ENCODE results near the gene NPTXR.
"Not testable (repeated sequence)": the region's sequence is repeated elsewhere in the genome, so short reads cannot be mapped to it uniquely, and the experiment has no call there.

The NPTXR gene

DNA sequence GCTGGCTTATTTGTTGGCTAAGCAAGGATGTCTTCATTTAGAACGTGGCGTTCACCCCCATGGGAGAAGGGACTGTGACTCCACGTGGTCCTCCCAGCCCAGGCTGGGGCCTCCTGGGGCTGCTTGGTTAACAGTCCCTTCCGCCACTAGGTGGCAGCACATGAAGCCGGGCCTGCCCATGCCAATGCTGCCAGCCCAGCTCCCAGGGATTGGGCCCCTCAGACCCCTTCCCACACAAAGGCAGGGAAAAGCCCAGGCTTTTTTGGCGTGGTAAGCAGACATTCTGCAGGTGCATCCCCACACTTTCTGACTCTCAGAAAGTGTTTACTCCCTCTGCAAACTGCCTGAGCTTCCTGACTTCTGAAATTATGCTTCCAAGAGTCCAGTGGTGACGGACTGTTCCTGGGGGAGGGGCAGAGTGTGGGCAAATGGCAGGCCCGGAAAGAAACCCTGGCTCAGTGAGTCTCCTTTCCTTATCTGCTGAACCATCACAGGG lies 25.1 kb upstream of the NPTXR start:
- ATAC-seq (peak; percentile 59), DNase-seq (peak; percentile 95)

DNA sequence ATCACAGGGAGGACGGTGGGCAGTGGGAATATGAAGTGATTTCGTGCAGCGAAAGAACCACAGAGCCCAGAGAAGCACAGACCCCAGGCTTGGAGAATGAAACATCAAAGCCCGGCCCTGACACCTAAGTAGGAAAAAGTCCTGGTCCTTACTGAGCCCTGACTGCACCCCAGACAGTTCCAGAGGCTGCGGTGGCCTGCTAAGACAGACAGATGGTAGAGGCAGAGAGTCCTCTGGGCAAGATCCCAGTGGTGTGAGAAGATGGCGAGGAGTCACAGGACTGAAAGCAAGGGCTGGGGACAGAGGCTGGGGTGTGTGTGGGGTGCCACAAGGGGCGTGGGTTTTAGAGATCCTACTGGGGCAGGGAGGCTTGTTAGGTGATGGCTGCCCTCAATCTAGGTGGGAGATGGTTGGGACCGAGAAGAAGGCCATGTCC lies 24.5 kb upstream of the NPTXR start:
- DNase-seq: no peak
- no peak for ATAC-seq

DNA sequence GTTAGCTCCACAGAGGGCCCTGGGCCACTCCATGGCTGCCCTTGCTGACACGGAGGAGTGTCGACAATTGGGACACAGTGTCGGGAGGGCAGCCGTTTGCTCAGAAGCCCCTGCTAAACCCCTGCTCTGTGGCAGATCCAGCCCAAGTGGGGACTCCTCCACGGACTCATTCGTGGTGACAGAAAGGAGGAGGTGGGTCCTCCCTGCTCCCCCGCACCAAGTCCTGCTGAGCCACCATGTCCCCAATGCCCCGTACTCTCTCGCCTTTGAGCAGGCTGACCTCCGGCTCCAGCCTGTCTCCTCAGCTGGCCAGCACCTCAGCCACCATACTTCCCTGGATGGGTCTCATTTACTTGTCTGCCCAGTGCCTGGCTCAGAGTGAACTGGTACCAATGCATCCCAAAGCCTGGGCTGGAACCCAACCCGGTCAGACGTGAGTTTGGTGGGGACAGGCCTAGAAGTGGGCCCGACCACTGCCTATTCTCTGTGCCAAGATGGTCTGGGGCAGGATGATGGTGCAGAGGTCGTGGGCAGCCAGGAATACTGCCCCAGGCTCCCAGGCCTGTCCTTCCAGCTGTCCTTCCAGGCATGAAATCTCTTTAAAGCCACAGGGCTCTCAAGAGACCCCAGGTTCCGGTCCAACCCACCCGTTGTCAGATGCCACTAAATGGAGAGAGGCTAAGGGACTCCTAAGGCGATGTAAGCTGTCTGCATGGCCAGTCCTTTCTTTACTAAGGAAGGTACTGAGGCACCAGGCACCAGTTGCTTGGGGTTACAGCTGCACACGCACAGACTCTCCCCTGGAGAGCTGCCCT lies 23.9 kb upstream of the NPTXR start:
- DNase-seq (no peak), ATAC-seq (no peak)

DNA sequence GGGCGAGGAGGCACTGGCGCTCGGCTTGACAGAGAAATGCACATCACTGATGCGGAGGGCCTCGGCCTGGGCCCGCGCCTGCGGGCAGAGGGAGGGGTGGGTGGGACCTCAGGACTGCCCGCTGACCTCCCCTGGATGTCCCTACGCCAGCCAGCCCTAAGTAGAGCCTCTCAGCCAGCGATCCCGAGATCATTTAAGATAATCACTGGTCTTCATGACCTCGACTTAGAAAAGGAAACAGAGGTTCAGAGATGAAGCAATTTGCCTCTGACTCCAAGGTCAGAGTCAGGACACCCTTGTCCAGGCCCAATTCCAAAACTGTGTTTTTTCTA lies 23.3 kb upstream of the NPTXR start:
- ATAC-seq: no peak
- DNase-seq: no peak

DNA sequence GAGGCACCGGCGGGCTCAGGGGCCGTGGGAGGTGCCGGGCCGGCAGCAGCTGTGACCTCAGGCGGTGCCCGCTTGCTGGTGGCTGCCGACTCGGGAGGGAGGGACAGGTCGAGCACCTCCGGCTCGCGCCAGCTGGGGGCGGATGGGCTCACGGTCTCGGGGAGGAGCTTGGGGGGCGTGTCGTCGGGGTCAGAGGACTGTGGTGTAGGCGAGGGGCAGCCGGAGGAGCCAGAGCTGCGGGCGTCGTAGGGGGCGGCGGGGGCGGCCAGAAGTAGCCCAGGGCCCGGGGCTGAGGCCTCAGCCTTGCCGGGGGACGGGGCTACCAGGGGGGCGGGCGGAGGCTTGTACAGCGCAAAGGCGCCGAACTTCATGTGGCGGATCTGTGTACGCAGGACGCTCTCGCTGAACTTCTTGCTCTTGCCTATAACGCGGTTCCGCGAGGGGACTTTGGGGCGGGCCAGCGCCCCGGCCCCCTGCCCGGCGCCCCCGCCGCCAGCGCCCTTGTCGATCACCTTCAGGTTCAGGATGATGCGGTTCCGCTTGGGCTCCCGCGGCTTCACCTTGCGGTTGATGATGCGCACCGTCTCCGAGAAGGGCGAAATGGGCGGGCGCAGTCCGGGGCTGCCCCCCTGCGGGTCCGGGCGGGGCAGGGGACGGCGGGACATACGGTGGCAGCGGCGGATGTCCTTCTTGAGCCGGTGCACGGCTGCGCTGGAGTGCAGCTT lies 22.7 kb upstream of the NPTXR start:
- no peak for DNase-seq
- ATAC-seq: no peak

DNA sequence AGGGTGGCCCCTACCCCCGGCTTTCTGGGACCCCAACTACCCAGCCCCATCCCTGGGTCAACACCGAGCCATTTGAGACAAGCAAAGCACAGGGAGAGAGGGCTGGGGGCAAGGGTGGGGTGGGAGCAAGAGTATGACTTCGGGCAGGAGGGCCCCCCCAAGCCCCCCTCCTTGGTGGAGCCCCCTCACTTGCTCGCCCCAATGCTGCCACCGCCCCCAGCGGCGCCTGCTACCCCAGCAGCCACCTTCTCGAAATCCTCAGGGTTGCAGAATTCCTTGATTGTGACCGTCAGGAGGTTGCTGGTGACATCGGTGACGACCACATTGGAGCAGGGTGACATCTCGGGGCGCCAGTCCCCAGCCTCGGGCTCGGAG lies 22.2 kb upstream of the NPTXR start:
- no peak for DNase-seq
- ATAC-seq: no peak

DNA sequence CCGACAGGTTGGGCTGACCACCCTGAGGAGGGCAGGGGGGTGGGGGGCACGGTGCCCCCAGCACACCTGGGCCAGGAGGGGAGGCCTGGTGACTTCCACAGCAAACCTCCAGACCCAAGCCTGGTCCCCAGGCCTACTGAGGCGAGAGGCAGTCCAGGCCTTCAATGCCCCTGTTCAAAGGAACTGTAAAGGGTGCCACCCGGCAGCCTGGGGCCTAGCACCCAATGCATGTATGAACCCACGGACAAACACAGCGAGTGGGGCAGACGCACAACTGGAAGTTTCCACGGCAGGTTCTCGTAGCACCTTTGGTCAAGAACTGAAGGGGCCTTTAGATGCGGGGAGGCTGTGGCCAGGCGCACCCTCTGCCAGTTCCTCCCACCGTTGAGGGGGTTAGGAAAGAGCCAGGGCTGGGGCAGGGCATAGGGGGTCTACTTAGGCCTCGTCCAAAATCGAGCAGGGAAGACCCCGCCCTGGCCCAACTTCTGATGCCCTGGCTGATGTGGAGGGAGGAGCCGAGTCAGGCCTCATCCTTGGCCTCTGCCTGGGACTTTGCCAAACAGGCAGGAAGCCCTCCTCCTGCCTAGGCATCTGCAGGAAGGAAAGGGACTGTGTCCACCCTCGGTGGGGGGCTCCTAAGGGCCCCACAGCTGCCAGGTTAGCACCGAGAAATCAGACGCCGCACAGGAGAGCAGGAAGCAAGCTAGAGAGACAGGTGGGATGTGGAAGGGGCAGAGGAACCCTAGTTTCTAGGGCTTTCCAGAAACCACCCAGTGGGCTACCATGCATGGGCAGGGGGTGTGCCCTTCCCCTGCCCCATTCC lies 21.6 kb upstream of the NPTXR start:
- ATAC-seq (no peak), DNase-seq (no peak)

DNA sequence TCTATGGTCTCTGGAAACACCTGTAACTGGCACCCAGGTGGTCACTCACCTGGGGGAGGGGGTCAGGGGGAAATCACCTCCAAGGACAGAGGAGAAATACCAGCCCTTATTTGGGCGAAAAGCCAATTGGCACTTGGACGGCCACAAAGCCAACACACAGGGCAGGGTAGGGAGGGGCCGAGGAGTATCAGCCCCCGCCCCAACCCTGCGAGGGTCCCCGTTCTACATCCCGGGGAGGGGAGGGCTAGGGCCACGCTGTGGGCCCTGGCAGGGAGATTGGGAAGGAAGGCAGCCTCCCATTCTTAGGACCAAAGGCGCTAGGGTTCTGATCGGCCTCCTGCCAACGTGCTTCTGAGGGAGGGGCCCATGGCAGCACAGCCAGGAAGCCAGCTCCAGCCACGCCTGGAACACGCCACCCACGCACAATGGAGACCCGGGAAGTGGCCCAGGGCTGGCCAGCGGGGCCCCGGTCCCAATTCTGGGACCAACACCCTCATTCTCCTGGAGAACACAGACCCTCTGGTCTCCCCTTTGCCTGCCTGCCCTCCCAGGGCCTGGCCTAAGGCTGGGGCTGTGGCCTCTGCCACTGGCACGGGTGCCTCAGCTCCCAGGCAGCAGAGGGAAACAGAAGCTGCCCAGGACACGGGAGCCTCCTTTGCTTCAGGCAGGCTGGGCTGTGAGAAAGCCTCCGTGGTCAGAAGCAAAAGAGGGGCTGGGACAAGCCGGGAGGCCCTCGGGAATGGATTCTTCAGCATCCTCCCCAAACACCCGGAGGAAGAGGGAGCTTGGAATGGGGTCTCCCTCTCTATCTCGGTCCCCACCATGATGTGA lies 20.7 kb upstream of the NPTXR start:
- no peak for ATAC-seq

DNA sequence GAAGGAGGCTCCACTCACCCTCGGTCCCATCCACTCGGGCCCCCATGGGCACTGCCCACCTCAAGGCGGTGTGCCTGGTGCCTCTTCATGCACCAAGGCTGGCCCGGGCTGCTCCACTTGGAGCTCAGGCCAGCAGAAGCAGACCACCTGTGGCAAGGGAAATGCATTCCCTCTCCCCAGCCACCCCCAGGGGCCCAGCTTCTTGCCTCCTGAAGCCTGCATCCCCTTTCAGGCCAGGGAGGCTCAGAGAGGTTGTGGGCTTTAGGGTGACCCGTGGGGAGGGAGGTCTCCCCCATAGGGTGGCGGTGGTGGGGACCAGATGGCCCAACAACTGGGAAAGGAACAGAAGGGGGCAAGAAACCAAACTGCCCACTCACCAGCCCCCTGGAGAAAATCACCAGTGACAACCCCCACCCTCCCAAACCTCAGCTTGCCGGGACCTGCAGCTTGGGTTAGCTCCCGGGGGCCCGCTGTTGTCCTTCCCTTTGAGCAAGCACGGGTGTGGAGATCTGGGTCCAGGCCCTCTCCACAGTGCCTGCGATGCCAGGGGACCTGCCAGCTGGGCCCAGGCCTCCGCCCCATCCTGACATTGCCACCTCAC lies 19.8 kb upstream of the NPTXR start:
- DNase-seq: no peak

More for the DNA sequence above, 20.7 kb upstream of the NPTXR start:
- DNase-seq: no peak

DNA sequence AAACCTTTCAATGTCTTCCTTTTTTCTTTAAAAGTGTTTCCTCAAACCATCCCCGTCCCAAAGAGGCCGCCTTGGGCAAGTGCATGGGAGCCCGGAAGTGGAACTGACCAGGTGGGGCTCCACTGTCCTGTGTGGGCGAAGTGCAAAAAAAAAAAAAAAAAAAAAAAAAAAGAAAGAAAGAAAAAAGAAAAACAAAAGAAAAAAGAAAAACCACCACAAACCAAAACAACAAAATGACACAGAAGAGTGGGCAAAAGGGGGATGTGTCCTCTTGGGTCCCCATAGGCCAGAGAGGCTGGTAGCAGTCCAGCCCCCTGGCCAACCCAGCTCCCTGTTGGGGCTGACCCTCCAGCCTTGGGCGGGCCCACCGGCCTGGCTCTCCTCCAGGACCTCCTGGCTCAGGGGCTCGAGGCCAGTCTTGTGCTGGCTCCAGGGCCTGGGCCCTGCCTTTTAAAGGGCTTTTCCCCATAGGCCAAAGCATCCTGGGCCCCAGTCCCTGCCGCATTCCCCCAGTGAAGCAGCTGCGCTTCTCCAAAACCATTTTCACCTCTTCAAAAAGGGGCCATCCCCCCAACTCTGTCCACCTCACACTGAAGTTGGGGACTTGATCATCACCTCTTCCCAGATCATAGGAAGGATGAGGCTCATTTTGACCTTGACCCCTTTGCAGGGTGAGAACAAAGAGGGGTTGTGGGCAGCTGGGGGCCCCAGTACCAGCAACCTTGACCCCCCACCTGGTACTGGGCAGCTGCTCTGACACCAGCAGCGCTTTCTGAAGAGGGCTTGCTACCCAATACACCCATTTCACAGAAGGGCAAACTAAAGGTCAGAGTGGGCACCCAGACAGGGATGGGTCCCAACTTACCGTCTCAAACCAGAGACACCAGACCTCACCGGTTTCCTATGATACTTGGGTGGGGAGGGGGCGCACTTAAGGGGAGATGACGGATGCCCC lies 18.8 kb upstream of the NPTXR start:
- ATAC-seq (peak; percentile 7), DNase-seq (no peak)

More for the DNA sequence above, 19.8 kb upstream of the NPTXR start:
- ATAC-seq: no peak

DNA sequence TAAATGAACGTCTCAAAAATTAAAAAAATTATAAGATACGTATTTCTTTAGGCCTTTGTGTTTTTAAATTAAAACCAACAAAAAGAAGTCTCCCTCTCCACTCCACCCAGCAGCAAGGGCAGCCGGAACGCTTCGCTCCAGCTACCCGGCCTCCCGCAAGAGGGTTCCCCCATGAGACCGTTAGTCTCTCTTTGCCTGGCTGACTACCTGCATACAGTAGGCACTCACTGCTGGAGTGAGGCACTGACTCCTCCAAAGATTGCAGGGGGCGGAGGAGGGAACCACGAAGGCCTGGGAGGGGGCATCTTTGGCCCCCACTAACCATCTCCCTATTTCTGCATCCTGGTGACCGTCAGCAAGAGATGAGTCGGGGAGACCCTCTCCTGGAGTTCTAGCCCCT lies 18.1 kb upstream of the NPTXR start:
- DNase-seq (no peak), ATAC-seq (no peak)

DNA sequence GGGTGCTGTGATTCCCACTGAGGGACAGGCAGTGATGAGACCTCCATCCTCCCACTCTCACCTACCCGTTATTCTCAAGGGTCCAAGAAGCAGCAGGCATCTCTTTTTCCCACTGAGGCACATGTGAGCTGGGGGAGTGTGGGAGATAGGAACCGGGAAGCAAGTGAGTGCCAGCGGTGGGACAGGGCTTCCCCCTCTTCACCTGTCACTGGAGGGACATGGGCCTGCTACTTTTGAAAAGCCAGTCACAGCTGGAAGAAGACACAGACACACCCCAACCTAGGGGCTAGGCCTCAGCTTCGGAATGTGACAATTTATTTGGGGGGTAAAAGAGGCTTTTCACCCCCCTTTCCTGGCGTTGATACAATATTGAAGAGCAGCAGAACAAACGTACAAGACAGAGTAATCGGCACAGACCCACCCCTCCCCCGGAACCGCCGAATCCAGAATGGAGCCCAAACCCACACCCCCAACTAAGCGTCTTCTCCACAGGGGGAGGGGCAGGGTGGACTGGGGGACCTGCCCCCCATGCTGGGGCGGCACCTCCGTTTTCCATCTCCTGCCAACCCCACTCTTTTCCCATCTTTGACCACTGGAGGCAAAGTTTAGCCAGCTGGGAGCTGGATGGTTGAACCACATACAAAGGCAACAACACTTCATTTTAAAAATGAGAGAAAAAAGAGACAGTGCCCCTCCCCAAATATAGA lies 17.5 kb upstream of the NPTXR start:
- DNase-seq (no peak), ATAC-seq (peak; percentile 1)

DNA sequence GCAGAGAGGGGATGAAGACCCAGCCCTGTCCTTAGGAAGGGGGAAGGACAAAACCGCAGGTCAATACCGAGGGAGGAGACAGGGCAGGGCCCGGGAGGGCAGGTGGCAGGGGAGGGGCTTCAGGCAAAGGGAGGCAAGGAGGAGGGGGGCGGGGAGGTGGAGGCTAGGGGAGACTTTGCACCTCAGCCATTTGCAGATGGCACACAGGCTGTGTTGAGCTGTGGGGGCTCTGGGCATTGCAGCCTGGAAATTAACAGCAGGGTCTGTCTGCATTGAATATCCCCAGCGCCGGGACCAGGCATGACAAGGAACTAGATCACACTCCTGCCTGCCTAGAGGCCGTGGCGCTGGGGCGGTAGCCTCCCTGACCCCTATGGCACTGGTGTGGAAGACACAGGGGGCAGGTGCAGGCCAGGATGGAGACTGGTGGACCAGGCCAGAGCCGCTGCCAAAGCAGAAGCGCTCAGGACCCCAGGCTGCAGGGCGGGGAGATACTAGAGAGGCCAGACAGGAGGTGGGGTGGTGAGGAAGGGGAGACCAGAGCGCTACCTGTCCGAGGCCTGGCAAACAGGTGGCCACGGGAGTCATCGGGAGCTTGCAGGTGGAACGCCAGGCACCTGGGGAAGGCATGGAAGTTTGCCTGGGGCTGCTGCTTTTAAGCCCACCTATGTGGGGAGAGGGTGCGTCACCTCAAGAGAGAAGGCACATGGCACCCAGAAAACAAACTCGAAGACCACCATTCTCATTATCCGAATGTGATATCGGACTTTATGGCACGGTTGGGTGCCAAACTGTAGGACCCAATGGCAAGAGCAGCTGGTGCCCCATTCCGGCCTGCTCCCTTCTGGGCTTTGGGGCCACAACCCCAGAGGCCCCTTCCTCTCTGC lies 16.7 kb upstream of the NPTXR start:
- ATAC-seq (peak; percentile 14), DNase-seq (no peak)

DNA sequence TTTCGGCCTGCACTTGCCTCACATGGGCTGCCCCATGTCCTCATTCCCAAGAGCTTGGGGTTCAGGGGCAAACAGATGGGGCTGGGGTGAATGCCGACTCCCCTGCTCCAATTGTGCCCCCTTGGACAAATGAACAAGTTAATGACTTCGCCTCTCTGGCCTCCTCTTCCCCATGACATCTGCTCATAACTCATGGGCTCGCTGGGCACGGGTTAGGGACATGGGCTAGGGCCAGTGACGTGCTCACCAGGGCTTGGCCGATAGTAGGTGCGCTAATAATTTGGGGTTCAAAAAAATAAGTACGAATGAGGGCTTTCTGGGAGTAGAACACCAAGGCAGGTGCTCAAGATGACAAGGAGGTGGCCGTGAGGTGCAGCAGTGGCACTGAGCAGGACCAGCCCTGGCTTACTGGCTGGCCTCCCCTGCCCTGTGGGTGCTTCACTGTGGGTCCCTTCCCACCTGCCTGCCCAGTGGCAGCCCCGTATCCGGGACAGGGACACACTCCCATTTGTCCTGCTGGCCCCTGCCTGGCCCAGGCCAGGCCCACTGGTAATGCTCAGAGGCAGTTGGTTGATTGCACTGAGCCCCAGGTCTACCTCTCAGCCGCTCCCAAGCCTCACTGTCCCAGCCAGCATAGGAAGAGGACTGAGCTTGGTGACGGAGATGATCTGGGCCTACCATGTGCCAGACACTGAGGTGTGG lies 15.9 kb upstream of the NPTXR start:
- ATAC-seq (no peak), DNase-seq (no peak)

DNA sequence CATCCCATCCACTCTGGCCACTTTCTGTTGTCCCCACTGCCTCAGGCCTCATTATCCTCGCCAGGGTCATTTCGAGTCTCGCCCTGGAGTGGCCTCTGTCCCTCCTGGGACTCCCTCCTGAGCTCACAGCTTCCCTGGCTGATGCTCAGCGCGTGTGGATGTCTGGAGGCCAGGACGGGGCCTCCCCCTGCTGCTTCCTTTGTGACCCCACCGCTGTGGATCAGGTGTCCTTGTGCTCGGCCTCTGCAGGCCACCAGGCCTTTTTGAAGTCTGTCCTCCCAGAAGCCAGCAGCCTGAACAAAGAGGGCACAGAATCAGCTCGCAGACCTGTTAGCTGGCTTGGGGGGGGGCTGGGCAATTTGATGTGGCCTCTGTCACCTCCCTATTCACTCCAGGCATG lies 14.7 kb upstream of the NPTXR start:
- ATAC-seq (no peak), DNase-seq (no peak)

DNA sequence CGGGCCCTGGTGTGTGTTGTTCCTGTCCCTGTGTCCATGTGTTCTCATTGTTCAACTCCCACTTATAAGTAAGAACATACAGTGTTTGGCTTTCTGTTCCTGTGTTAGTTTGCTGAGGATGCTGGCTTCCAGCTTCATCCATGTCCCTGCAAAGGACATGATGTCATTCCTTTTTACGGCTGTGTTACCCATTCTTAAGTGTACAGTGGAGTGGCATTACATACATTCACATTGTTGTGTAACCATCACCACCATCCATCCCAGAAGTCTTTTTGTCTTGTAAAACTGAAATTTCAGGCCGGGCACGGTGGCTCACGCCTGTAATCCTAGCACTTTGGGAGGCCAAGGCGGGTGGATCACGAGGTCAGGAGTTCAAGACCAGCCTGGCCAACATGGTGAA lies 10.6 kb upstream of the NPTXR start:
- DNase-seq, ATAC-seq: not testable (repeated sequence)

DNA sequence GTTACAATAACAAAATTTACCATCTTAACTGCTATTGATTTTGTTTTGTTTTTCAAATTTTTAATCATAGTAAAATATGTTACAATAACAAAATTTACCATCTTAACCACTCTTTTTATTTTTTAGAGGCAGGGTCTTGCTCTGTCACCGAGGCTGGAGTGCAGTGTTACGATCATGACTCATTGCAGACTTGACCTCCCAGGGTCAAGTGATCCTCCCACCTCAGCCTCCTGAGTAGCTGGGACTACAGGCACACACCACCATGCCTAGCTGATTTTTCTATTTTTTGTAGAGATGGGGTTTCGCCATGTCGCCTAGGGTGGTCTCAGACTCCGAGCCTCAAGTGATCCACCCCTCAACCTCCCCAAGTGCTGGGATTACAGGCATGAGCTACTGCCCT lies 10.1 kb upstream of the NPTXR start:
- not testable (repeated sequence) for ATAC-seq, DNase-seq

DNA sequence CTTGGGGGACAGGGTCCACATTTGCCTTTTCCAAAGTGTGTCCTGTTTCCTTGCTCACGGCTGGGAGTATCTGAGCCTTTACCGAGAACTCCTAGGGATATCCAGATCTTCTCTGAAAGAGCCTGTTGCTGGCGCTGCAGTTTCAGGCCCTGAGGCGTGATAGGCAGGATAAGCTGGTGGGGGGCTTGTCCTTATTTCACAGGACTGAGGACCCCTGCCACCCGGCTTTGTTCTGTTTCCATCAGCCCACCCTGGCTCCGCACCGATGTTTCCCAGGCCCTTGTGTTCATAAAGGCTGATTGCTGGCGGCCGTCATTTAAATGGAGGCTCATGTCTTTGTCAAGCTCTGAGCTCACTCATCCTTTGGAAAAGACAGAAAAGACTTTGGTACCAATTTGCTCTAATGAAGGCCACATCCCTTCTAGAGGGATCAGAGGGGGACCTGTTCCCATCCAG lies 9.4 kb upstream of the NPTXR start:
- ATAC-seq (no peak), DNase-seq (no peak)
